ENCODE data around the gene GSN.

GSN gene

DNA sequence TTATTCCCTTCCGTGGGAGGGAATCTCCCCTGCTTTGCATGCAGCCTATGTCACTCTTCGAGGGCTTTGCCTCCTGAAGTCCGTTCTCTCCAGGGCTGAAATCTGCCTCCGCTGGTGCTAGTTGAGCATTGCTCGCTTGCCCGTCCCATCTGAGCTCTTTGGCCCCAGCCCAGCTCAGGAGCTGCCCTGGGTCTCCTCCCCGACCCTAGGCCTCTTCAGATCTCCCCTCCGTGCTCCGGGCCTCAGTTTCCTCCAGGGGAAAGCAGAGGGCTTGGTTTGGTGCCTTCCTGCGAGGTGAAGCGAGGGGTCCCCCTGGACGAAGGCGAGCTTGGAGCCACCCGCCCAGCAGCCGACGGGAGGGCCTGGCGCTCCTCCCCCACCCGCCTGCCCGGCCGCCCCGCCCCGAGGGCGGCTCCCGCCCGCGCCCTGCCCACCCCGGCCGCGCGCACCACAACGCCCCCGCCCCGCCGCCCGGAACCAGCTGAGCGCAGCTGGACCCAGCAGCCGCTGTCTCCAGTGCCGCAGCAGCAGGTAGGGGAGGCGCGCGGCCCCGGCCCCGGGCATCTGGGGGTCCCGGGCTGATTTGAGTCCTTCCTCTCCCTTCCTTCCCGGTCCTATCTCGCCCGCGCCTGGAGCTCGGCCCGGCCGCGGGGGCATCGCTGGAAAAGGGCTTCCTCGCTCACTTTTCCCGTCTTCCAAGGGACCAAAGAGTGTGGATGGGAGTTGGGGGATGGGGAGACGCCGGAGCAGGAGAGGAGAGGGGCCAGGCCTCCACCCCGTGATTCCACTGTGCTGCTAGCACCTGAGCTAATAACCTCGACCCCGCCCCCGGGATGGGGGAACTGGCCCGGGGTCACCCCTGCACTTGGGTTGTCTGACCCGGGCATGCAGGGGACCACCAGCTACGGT lies at the start of gene GSN:
Gene GSN (plus strand): TSS at position 474 of the 909 bp plus-strand sequence. CDS start 33,810 bp downstream, outside the sequence.
- peak; percentile 72 for DNase-seq (ENCODE audit: low read depth)

DNA sequence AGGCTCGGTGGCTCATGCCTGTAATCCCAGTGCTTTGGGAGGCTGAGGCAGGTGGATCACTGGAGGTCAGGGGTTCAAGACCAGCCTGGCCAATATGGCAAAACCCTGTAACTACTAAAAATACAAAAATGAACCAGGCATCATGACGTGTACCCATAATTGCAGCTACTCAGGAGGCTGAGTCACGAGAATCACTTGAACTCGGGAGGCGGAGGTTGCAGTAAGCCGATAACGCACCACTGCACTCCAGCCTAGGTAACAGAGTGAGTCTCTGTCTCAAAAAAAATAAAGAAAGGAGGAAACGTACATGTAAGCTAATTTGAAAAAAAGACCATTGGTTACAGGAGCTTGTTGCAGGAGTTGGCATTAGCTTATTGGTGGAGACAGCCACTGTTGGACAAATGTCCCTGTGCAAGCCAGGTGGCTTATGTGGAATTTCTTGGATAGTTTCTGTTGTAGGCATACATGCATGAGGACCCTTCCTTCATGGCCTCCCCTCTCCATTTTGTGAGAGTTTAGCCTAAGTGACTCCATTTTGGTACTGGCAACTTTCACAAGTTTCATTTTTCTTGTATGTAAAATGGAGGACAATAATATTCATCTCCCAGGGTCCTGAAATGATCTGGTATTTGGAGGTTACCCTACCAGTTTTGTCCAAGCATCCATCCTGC lies 49.5 kb upstream of the GSN start:
- no peak for DNase-seq (ENCODE audit: low read depth)

DNA sequence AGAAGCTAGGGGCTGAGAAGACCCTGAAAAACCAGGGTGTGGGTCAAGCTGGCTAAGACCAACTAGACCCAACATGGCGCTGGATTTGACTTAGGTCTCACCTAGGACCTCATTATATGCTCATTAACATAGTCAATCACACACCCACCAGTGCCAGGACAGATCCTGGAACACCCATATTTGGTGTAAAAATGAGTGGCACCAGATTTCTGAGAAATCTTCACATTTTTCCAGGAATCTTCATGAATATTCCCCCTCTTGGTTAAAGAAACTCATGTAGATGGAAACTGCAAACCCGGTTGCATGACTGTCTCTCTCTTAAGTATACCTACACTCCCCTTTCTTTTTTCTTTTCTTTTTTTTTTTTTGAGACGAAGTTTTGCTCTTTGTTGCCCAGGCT lies 48.4 kb upstream of the GSN start:
- DNase-seq (ENCODE audit: low read depth), result no peak

DNA sequence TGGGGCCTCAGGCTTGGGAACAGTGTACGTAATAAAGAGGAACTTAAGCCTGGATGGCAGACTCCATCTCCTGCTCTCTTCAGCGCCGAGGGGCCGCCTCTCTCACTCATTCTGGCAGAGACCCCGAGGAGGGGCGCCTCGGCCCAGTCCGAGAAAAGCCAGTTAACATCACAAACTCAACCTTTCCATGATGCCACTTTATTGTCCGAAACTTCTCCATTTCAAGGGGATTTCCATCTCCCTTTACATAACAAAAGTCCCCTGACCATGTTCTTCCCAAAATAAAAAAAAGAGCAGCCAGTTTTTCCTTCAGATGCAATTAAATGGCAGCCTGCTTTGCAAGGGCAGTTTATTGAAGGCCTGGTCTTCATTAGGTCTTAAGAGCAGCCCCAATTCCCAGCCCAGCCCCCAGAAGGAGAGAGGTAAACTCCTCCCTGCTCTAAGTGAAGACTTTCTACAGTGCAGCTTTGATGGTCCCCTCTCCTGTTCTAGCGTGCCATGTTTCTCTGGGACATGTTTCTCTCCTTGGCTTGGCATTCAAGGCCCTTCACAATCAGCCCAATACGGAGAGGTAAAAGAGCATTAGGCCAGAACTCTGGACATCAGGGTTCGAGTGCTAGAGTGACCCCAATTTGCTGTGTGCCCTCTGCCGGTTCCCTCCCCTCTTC lies 46.8 kb upstream of the GSN start:
- DNase-seq (ENCODE audit: low read depth), result no peak

GRCh38 chr9:121221664-121222055 lies 46.3 kb upstream of the GSN start:
- DNase-seq (ENCODE audit: low read depth), result no peak

DNA sequence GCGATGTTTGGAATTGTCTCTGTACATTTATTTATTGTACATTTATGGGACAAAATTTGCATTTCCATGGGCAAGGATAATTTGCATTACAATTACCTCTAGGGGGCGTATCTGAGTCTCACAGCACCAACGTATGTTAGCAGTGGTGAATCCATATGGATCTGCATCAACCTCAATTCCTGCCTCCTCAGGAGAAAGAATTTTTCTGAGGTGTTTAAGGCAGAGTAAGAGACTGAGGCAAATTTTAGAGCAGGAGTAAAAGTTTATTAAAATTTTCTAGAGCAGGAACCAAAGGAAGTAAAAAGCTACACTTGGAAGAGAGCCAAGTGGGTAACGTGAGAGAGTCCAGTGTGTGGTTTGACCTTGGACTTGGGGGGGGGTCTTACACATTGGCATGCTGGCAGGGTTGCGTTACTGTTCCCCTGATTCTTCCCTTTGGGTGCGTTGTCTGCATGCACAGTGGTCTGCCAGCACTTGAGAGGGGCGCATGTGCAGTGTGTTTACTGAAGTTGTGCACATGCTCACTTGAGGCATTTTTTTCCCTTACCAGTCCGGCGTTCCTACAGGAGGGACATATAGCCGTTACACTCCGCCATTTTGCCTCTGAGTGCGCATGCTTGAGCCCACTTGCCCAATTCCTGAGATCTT lies 45.3 kb upstream of the GSN start:
- peak; percentile 67 for DNase-seq (ENCODE audit: low read depth)

- DNase-seq (ENCODE audit: low read depth), result no peak
These were observed 42.7 kb upstream of the GSN start for GRCh38 chr9:121225240-121225639.

- DNase-seq (ENCODE audit: low read depth), result peak; percentile 63
These were observed 41.8 kb upstream of the GSN start for GRCh38 chr9:121226175-121226574.

DNA sequence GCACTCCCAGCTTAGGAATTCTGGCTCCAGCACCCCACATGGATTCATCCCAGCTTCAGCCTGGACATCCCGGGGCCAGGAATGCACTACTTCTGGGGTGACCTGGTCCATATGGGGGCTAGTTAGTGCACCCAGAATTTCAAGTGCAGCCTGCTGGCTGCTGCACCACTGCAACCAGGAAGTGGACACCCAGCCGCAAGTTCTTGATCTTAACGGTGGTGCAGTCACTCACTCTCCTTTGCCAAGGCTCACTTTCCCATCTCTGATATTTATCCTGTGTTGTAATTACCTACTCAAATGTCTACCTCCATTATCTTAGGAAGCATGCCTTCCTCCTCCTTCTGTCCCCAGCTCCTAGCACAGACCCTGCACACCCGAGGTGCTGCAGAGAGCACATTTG lies 40.1 kb upstream of the GSN start:
- DNase-seq (ENCODE audit: low read depth), result no peak

DNA sequence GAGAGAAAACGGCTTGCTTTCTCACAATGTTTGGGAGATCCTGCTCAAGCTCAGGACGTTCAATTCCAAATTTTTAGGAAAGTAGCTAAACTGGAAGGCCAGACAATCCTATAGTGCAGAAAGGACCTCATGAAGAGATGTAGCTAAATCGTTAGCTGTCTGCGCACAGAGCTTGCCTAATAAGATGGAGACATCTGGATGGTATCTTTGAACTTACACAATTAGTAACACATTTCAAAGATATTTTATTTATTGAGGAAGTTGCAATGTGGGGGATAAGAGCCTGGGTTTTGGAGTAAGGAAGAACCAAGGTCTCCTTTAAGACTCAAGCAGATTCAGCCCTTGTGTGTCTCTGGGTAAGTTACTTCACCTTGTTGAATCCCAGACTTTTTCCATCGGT lies 37.7 kb upstream of the GSN start:
- DNase-seq (ENCODE audit: low read depth), result peak; percentile 22

DNA sequence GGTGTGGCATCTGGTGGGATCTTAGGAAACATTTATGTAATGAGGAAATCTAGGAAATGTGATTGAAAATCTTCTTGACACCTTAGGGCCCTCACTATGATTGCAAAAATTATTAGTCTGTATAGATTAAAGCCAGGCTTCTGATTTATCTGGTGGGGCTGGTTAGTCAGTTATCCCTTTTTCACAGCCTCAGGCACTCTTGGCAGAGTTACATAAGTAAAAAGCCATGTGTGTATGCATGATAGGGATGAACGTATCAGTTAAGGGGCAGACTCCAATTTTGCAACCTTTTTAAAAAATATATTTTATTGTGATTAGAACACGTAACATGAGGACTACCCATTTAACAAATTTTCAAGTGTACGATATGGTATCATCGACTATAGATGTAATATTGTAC lies 35.7 kb upstream of the GSN start:
- peak; percentile 15 for DNase-seq (ENCODE audit: low read depth)

- DNase-seq (ENCODE audit: low read depth), result peak; percentile 78
These were observed 33.8 kb upstream of the GSN start for GRCh38 chr9:121233906-121234831.

- no peak for DNase-seq (ENCODE audit: low read depth)
These were observed 33.2 kb upstream of the GSN start for GRCh38 chr9:121234832-121235161.

DNA sequence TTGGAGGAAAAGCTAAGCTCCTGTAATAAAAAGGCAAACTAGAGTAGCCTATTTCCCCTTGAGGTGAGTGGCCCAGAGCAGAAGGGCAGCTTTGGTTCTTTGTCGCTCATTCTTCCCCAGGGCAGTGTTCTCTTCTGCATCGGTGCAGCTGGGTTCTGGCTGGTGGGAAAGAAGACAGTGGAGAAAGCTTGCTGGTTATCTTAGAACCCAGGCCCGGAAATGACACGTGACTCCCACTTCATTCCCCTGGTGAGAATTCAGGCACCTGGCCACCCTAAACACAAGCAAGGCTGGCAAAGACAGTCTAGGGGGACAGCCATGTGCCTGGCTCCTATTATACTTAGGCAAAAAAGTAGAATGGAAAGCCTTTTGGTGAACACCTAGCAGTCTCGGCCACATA lies 32.5 kb upstream of the GSN start:
- DNase-seq (ENCODE audit: low read depth), result no peak

- no peak for DNase-seq (ENCODE audit: low read depth)
These were observed 30.0 kb upstream of the GSN start for GRCh38 chr9:121237916-121238315.

DNA sequence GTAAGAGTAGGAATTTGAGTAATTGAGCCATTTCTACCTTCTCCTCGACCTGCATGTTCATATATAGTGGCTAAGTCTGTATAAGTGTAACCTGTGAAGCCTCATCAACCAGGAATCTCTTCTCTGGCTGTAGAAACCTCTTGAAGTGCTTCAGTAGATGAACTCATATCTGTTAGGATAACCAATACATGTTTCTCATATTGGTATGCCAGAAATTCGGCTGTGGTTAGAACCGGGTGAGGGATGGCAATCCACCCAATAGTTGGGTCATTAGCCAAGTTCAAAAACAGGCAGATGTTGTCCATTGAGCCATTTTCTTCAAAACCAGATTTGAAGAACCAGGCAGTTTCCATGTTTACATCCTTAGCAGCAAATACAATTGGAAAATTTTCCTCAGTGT lies 28.9 kb upstream of the GSN start:
- DNase-seq (ENCODE audit: low read depth), result peak; percentile 37

- DNase-seq (ENCODE audit: low read depth), result no peak
These were observed 28.1 kb upstream of the GSN start for GRCh38 chr9:121239851-121240250.

GRCh38 chr9:121240472-121241135 lies 27.4 kb upstream of the GSN start:
- peak; percentile 29 for DNase-seq (ENCODE audit: low read depth)

GRCh38 chr9:121242219-121242958 lies 25.6 kb upstream of the GSN start:
- DNase-seq (ENCODE audit: low read depth), result peak; percentile 78

DNA sequence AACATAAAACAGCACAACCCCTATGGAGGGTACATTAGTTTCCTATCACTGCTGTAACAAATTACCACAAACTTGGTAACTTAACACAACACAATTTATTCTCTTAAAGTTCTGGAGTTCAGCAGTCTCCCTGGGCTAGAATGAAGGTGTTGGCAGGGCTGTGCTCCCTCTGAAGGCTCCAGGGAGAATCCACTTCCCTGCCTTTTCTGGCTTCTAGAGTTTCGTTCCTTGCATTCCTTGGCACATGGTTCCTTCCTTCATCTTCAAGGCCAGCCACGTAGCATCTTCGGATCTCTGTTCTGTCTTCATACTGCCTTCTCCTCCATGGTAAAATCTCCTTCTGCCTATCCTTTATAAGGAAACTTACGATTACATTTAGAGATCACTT lies 25.0 kb upstream of the GSN start:
- DNase-seq (ENCODE audit: low read depth), result peak; percentile 47

Data from EH (cell line).